Dendritic cell treated with granulocyte-macrophage colony-stimulating factor and Interleukin-4, amounts not matched to agents 40 ng/mL and 50 ng/mL, for 4 days (primary cell): ENCODE data around the gene GNAI1.

Source experiments
- H3K27ac Mint-ChIP-seq: one replicate; pipeline ENCODE4 v1.8.0; 2022; ENCODE audit warnings: mild to moderate bottlenecking, mixed read lengths
- H3K27me3 Mint-ChIP-seq: one replicate; pipeline ENCODE4 v1.8.0; 2022; ENCODE audit warnings: mild to moderate bottlenecking, mixed read lengths
- H3K36me3 Mint-ChIP-seq: one replicate; pipeline ENCODE4 v1.8.0; 2022; ENCODE audit warnings: low read depth, mixed read lengths
- H3K4me1 Mint-ChIP-seq: one replicate; pipeline ENCODE4 v1.8.0; 2022; ENCODE audit warnings: low read depth, mixed read lengths
- H3K4me3 Mint-ChIP-seq: one replicate; pipeline ENCODE4 v1.8.0; 2022; ENCODE audit warnings: mild to moderate bottlenecking, moderate library complexity, mixed read lengths
- H3K9me3 Mint-ChIP-seq: one replicate; pipeline ENCODE4 v1.8.0; 2022; ENCODE audit warnings: mixed read lengths
- intact Hi-C: fragments of 100-400 bp; cut with micrococcal nuclease; formaldehyde crosslinking; loops from one replicate; pipeline ENCODE4 v1.15.0; 2022

The GNAI1 gene

GRCh38 chr7:80189638-80190037, 55.0 kb downstream of the GNAI1 start:
- peaks cover 4% of the 10 kb centered on the region for H3K9me3 Mint-ChIP-seq
- no peak overlapping the region for H3K4me3 Mint-ChIP-seq
- H3K27me3 Mint-ChIP-seq, result no peaks in the 10 kb centered on the region
- H3K4me1 Mint-ChIP-seq, result no peaks in the 10 kb centered on the region
- intact Hi-C loops, result no loop called here
- H3K27ac Mint-ChIP-seq, result no peak overlapping the region
- no peaks in the 10 kb centered on the region for H3K36me3 Mint-ChIP-seq

GRCh38 chr7:80197627-80198026, 63.0 kb downstream of the GNAI1 start:
- Mint-ChIP-seq H3K27ac (no peak overlapping the region), H3K9me3 (no peaks in the 10 kb centered on the region), H3K27me3 (no peaks in the 10 kb centered on the region), H3K4me1 (no peaks in the 10 kb centered on the region), H3K36me3 (no peaks in the 10 kb centered on the region), H3K4me3 (no peak overlapping the region)
- intact Hi-C loops, result no loop called here

- Mint-ChIP-seq H3K27me3 (no peaks in the 10 kb centered on the region), H3K36me3 (no peaks in the 10 kb centered on the region), H3K4me1 (no peaks in the 10 kb centered on the region), H3K9me3 (no peaks in the 10 kb centered on the region), H3K4me3 (no peak overlapping the region), H3K27ac (no peak overlapping the region)
- intact Hi-C loops, result no loop called here
These were observed 64.4 kb downstream of the GNAI1 start for GRCh38 chr7:80199051-80199450.

GRCh38 chr7:80204454-80204853, 69.8 kb downstream of the GNAI1 start:
- H3K36me3 Mint-ChIP-seq, result no peaks in the 10 kb centered on the region
- no peaks in the 10 kb centered on the region for H3K4me1 Mint-ChIP-seq
- no peaks in the 10 kb centered on the region for H3K9me3 Mint-ChIP-seq
- no peaks in the 10 kb centered on the region for H3K27me3 Mint-ChIP-seq
- no peak overlapping the region for H3K27ac Mint-ChIP-seq
- intact Hi-C loops, result no loop called here
- H3K4me3 Mint-ChIP-seq, result no peak overlapping the region

GRCh38 chr7:80204919-80205318, 70.3 kb downstream of the GNAI1 start:
- H3K27me3 Mint-ChIP-seq, result no peaks in the 10 kb centered on the region
- no peaks in the 10 kb centered on the region for H3K36me3 Mint-ChIP-seq
- no peaks in the 10 kb centered on the region for H3K9me3 Mint-ChIP-seq
- no peak overlapping the region for H3K4me3 Mint-ChIP-seq
- no peak overlapping the region for H3K27ac Mint-ChIP-seq
- no peaks in the 10 kb centered on the region for H3K4me1 Mint-ChIP-seq
- intact Hi-C loops, result no loop called here

- intact Hi-C loops, result no loop called here
- H3K27me3 Mint-ChIP-seq, result no peaks in the 10 kb centered on the region
- H3K9me3 Mint-ChIP-seq, result no peaks in the 10 kb centered on the region
- H3K36me3 Mint-ChIP-seq, result no peaks in the 10 kb centered on the region
- H3K4me1 Mint-ChIP-seq, result no peaks in the 10 kb centered on the region
- H3K4me3 Mint-ChIP-seq, result no peak overlapping the region
- no peak overlapping the region for H3K27ac Mint-ChIP-seq
These were observed 72.1 kb downstream of the GNAI1 start for GRCh38 chr7:80206763-80207162.

- no peaks in the 10 kb centered on the region for H3K9me3 Mint-ChIP-seq
- intact Hi-C loops, result no loop called here
- H3K27me3 Mint-ChIP-seq, result no peaks in the 10 kb centered on the region
These were observed 72.9 kb downstream of the GNAI1 start for GRCh38 chr7:80207501-80207900.

GRCh38 chr7:80208700-80209099, 74.1 kb downstream of the GNAI1 start:
- Mint-ChIP-seq H3K4me3 (no peak overlapping the region), H3K36me3 (no peaks in the 10 kb centered on the region), H3K27me3 (no peaks in the 10 kb centered on the region), H3K27ac (no peak overlapping the region), H3K9me3 (no peaks in the 10 kb centered on the region), H3K4me1 (no peaks in the 10 kb centered on the region)
- intact Hi-C loops, result no loop called here

More at GRCh38 chr7:80207501-80207900, 72.9 kb downstream of the GNAI1 start:
- Mint-ChIP-seq H3K4me1 (no peaks in the 10 kb centered on the region), H3K27ac (no peak overlapping the region), H3K4me3 (no peak overlapping the region), H3K36me3 (no peaks in the 10 kb centered on the region)

- Mint-ChIP-seq H3K36me3 (no peaks in the 10 kb centered on the region), H3K4me1 (no peaks in the 10 kb centered on the region), H3K27me3 (no peaks in the 10 kb centered on the region), H3K27ac (no peak overlapping the region), H3K4me3 (no peak overlapping the region), H3K9me3 (no peaks in the 10 kb centered on the region)
- intact Hi-C loops, result no loop called here
These were observed 75.8 kb downstream of the GNAI1 start for GRCh38 chr7:80210400-80210799.

- Mint-ChIP-seq H3K27me3 (no peaks in the 10 kb centered on the region), H3K4me1 (no peaks in the 10 kb centered on the region), H3K4me3 (no peak overlapping the region), H3K36me3 (no peaks in the 10 kb centered on the region), H3K27ac (no peak overlapping the region), H3K9me3 (no peaks in the 10 kb centered on the region)
- intact Hi-C loops, result no loop called here
These were observed 79.2 kb downstream of the GNAI1 start for GRCh38 chr7:80213814-80214213.

GRCh38 chr7:80215734-80216133, 81.1 kb downstream of the GNAI1 start:
- no peak overlapping the region for H3K4me3 Mint-ChIP-seq
- no peaks in the 10 kb centered on the region for H3K4me1 Mint-ChIP-seq
- H3K36me3 Mint-ChIP-seq, result no peaks in the 10 kb centered on the region
- intact Hi-C loops, result no loop called here
- no peaks in the 10 kb centered on the region for H3K27me3 Mint-ChIP-seq
- H3K27ac Mint-ChIP-seq, result no peak overlapping the region
- no peaks in the 10 kb centered on the region for H3K9me3 Mint-ChIP-seq

- intact Hi-C loops, result no loop called here
- Mint-ChIP-seq H3K9me3 (no peaks in the 10 kb centered on the region), H3K4me1 (no peaks in the 10 kb centered on the region), H3K27ac (no peak overlapping the region), H3K36me3 (no peaks in the 10 kb centered on the region), H3K4me3 (no peak overlapping the region), H3K27me3 (no peaks in the 10 kb centered on the region)
These were observed 82.6 kb downstream of the GNAI1 start for GRCh38 chr7:80216996-80217842.

GRCh38 chr7:80218723-80219122, 84.1 kb downstream of the GNAI1 start:
- intact Hi-C loops, result no loop called here
- H3K9me3 Mint-ChIP-seq, result no peaks in the 10 kb centered on the region
- H3K4me3 Mint-ChIP-seq, result no peak overlapping the region
- H3K27me3 Mint-ChIP-seq, result no peaks in the 10 kb centered on the region
- no peaks in the 10 kb centered on the region for H3K36me3 Mint-ChIP-seq
- no peaks in the 10 kb centered on the region for H3K4me1 Mint-ChIP-seq
- H3K27ac Mint-ChIP-seq, result no peak overlapping the region

GRCh38 chr7:80220022-80220634, 85.5 kb downstream of the GNAI1 start:
- no peaks in the 10 kb centered on the region for H3K4me1 Mint-ChIP-seq
- H3K27me3 Mint-ChIP-seq, result no peaks in the 10 kb centered on the region
- H3K4me3 Mint-ChIP-seq, result no peak overlapping the region
- H3K27ac Mint-ChIP-seq, result no peak overlapping the region
- H3K9me3 Mint-ChIP-seq, result no peaks in the 10 kb centered on the region
- H3K36me3 Mint-ChIP-seq, result no peaks in the 10 kb centered on the region
- intact Hi-C loops, result no loop called here

- Mint-ChIP-seq H3K4me1 (no peaks in the 10 kb centered on the region), H3K36me3 (no peaks in the 10 kb centered on the region), H3K4me3 (no peak overlapping the region), H3K27ac (no peak overlapping the region), H3K9me3 (no peaks in the 10 kb centered on the region), H3K27me3 (no peaks in the 10 kb centered on the region)
- intact Hi-C loops, result no loop called here
These were observed 89.8 kb downstream of the GNAI1 start for GRCh38 chr7:80224415-80224814.
